Neural progenitor cell (in vitro differentiated cells): ENCODE data around the gene TECTA. TPM values are rescaled to one million over a fixed set of nuclear protein-coding genes. Genes with fewer than 3 reads are reported as not detected.

Source experiments
- DNase-seq: peaks from one replicate; pipeline ENCODE4 v3.0.0-alpha.2; 2016; ENCODE audit warnings: low spot score
- H2AFZ ChIP-seq: fragments of 200-600 bp; sonication (generic); replicated peaks from 2 replicates; pipeline ENCODE4 v1.6.1; 2016; ENCODE audit warnings: antibody characterized with exemption
- H3F3A ChIP-seq: fragments of 200-600 bp; sonication (generic); 2 replicates; pipeline ENCODE4 v1.6.1; 2016; ENCODE audit warnings: antibody characterized with exemption, low read depth
- H3K27ac ChIP-seq: fragments of 200-600 bp; sonication (generic); 2 replicates; pipeline ENCODE4 v1.5.1; 2016; ENCODE audit warnings: mild to moderate bottlenecking
- H3K27me3 ChIP-seq: fragments of 200-600 bp; sonication (generic); 2 replicates; pipeline ENCODE4 v1.6.1; 2016; ENCODE audit warnings: mild to moderate bottlenecking, moderate library complexity
- H3K36me3 ChIP-seq: fragments of 200-600 bp; sonication (generic); 2 replicates; pipeline ENCODE4 v1.5.1; 2016
- H3K4me1 ChIP-seq: fragments of 200-600 bp; sonication (generic); 2 replicates; pipeline ENCODE4 v1.6.1; 2016; ENCODE audit warnings: mixed run types
- H3K4me2 ChIP-seq: fragments of 200-600 bp; sonication (generic); 2 replicates; pipeline ENCODE4 v1.6.1; 2016
- H3K4me3 ChIP-seq: fragments of 200-600 bp; sonication (generic); 2 replicates; pipeline ENCODE4 v1.5.1; 2016
- H3K79me2 ChIP-seq: fragments of 200-600 bp; sonication (generic); 2 replicates; pipeline ENCODE4 v1.6.1; 2016; ENCODE audit warnings: low read depth
- H3K9ac ChIP-seq: fragments of 200-600 bp; sonication (generic); 2 replicates; pipeline ENCODE4 v1.6.1; 2016
- H3K9me3 ChIP-seq: fragments of 200-600 bp; sonication (generic); 2 replicates; pipeline ENCODE4 v1.5.1; 2016; ENCODE audit warnings: low read depth
- H4K20me1 ChIP-seq: fragments of 200-600 bp; sonication (generic); 2 replicates; pipeline ENCODE4 v1.6.1; 2016; ENCODE audit warnings: low read depth
- H3K27ac Mint-ChIP-seq: 3 replicates; pipeline ENCODE4 v1.8.0; 2021; ENCODE audit warnings: mixed read lengths
- H3K27me3 Mint-ChIP-seq: 2 replicates; pipeline ENCODE4 v1.8.0; 2022; ENCODE audit warnings: low read depth, mild to moderate bottlenecking, inconsistent platforms, moderate library complexity, mixed read lengths; ENCODE audit not compliant: insufficient read depth
- H3K36me3 Mint-ChIP-seq: 3 replicates; pipeline ENCODE4 v1.8.0; 2021; ENCODE audit warnings: mixed read lengths
- H3K4me1 Mint-ChIP-seq: 3 replicates; pipeline ENCODE4 v1.8.0; 2021; ENCODE audit warnings: mixed read lengths
- H3K4me3 Mint-ChIP-seq: 3 replicates; pipeline ENCODE4 v1.8.0; 2021; ENCODE audit warnings: mild to moderate bottlenecking, moderate library complexity, mixed read lengths
- H3K9me3 Mint-ChIP-seq: 3 replicates; pipeline ENCODE4 v1.8.0; 2020; ENCODE audit warnings: mixed read lengths
- EZH2 ChIP-seq: fragments of 200-600 bp; sonication (generic); IDR thresholded peaks from 2 replicates; pipeline ENCODE4 v1.6.1; 2017; ENCODE audit warnings: antibody characterized with exemption, mild to moderate bottlenecking, moderate library complexity
- EZH2phosphoT487 ChIP-seq: fragments of 200-600 bp; sonication (generic); IDR thresholded peaks from 2 replicates; pipeline ENCODE4 v1.6.1; 2017; ENCODE audit warnings: antibody characterized with exemption
- total RNA-seq: library from RNA; depleted of rRNA; stranded (reverse); fragments of >200 nt; gene quantifications from 2 replicates; pipeline ENCODE4 v1.2.3, GENCODE V29; 2015; ENCODE audit warnings: low replicate concordance
- TF ChIP-seq, protein P1 (sequence below): fragments of 200-600 bp; sonication (generic); IDR thresholded peaks from 2 replicates; pipeline ENCODE4 v1.5.1; 2017; ENCODE audit warnings: antibody characterized with exemption, mild to moderate bottlenecking

The TECTA gene
- total RNA-seq, 1 donor from 2014 or later = 0.84 TPM

DNA sequence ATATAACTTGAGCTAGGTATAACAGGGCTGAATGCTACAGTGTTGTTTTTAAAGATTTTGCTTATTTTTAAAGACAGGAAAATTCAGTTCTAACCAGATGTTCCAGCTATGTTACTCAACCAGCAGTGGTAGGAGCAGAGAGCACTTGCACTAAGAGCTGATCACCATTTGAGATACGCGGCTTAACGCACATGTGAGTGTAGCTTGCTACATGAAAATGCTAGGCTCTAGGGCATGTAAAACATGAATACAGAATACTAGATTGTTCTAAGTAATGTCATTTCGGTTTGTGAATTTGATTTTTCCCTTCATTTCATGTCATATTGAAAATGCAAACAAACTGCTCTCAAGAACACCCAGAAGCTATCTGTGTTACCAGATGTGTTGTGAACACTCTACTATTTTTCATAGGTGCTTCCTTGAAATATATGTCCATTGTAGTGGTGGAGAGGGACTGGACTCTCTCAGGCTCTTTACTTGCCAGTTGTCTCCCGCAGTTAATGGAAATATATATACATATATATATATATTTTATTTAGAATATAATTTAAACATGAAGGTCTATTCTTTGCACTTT is 10.8 kb upstream of the TECTA start:
- Mint-ChIP-seq H3K4me3 (no peak overlapping the region), H3K4me1 (no peaks in the 10 kb centered on the region), H3K9me3 (no peaks in the 10 kb centered on the region), H3K27ac (no peak overlapping the region), H3K27me3 (no peaks in the 10 kb centered on the region), H3K36me3 (peaks cover 12% of the 10 kb centered on the region)
- TF ChIP-seq EZH2 (no peak), EZH2phosphoT487 (no peak)
- TF ChIP-seq, protein P1, sequence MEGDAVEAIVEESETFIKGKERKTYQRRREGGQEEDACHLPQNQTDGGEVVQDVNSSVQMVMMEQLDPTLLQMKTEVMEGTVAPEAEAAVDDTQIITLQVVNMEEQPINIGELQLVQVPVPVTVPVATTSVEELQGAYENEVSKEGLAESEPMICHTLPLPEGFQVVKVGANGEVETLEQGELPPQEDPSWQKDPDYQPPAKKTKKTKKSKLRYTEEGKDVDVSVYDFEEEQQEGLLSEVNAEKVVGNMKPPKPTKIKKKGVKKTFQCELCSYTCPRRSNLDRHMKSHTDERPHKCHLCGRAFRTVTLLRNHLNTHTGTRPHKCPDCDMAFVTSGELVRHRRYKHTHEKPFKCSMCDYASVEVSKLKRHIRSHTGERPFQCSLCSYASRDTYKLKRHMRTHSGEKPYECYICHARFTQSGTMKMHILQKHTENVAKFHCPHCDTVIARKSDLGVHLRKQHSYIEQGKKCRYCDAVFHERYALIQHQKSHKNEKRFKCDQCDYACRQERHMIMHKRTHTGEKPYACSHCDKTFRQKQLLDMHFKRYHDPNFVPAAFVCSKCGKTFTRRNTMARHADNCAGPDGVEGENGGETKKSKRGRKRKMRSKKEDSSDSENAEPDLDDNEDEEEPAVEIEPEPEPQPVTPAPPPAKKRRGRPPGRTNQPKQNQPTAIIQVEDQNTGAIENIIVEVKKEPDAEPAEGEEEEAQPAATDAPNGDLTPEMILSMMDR = no peak
- H2AFZ ChIP-seq = no peak overlapping the region
- H3K9ac ChIP-seq = no peak overlapping the region
- H3K4me2 ChIP-seq = no peak overlapping the region
- H3K79me2 ChIP-seq = no peaks in the 10 kb centered on the region
- no peak for DNase-seq
- H3K4me3 ChIP-seq = no peak overlapping the region
- H3F3A ChIP-seq = no peaks in the 10 kb centered on the region
- H3K36me3 ChIP-seq = no peaks in the 10 kb centered on the region
- H3K27me3 ChIP-seq = no peaks in the 10 kb centered on the region
- H3K4me1 ChIP-seq = no peaks in the 10 kb centered on the region
- peaks cover 5% of the 10 kb centered on the region for H4K20me1 ChIP-seq
- H3K9me3 ChIP-seq = no peaks in the 10 kb centered on the region
- H3K27ac ChIP-seq = no peak overlapping the region

DNA sequence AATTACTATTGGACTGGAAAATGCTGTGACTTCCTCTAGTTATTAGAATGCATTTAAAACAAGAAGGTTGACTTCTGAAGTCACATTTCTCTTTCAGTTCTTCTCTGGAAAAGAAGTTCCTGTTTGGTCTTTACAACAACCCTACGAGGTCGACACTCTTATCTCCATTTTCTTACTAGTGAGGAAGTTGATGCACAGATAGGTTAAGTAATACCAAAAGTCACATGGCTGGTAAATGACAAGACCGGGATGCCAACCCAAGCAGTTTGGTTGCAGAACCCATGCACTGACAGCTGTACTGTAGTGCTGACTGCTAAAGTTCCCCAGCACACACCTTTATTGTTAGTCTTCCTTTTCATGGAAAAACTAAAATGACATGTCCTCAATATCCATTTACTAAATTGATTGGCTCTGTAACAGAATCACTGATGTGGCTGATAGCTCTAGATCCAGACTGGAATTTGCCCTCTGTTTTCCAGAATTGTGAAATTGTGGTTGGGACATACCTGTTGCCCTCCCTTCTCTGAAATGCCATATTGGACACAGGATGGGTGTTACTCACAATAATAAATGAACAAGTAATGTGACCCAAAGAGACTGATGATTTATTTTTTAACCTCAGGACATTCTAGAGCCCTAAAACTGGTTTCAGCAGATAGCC is 9.4 kb upstream of the TECTA start:
- no peak overlapping the region for H3K9ac ChIP-seq
- TF ChIP-seq, protein P1 = no peak
- no peak for TF ChIP-seq EZH2phosphoT487
- no peak for TF ChIP-seq EZH2
- H2AFZ ChIP-seq = no peak overlapping the region
- Mint-ChIP-seq H3K27ac (no peak overlapping the region), H3K27me3 (no peaks in the 10 kb centered on the region), H3K4me1 (no peaks in the 10 kb centered on the region), H3K9me3 (no peaks in the 10 kb centered on the region), H3K4me3 (no peak overlapping the region), H3K36me3 (peaks cover 8% of the 10 kb centered on the region)
- H3K4me2 ChIP-seq = no peak overlapping the region
- H3K36me3 ChIP-seq = no peaks in the 10 kb centered on the region
- no peak overlapping the region for H3K4me3 ChIP-seq
- H3K79me2 ChIP-seq = no peaks in the 10 kb centered on the region
- H3K27ac ChIP-seq = no peak overlapping the region
- H3F3A ChIP-seq = no peaks in the 10 kb centered on the region
- no peaks in the 10 kb centered on the region for H3K27me3 ChIP-seq
- DNase-seq = no peak
- no peaks in the 10 kb centered on the region for H3K9me3 ChIP-seq
- no peaks in the 10 kb centered on the region for H3K4me1 ChIP-seq
- no peaks in the 10 kb centered on the region for H4K20me1 ChIP-seq

DNA sequence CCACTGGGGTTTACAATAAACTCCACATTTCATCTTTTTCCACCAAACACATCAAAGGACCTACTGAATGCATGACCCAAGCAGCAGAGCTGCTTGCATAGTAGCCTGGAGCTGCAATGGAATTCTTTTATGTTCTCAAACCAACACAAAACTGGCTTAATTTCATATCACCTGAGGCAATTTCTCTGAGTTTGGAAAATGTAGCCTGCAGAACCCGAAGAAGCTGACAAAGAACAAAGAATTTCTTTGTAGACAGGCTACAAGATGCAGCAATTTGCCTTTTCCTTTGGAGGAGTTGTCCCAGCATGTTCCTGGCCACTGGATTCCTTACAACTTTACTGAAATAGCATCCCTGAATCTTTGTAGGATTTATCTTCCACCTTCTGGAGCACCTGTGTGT is 5.5 kb upstream of the TECTA start:
- no peaks in the 10 kb centered on the region for H3K79me2 ChIP-seq
- no peak overlapping the region for H3K27ac ChIP-seq
- TF ChIP-seq, protein P1 = no peak
- TF ChIP-seq EZH2 = no peak
- no peak for TF ChIP-seq EZH2phosphoT487
- H4K20me1 ChIP-seq = no peaks in the 10 kb centered on the region
- H3K36me3 ChIP-seq = no peaks in the 10 kb centered on the region
- H3K4me3 ChIP-seq = no peak overlapping the region
- no peak overlapping the region for H3K4me2 ChIP-seq
- no peaks in the 10 kb centered on the region for H3K36me3 Mint-ChIP-seq
- H3K27ac Mint-ChIP-seq = no peak overlapping the region
- H3K27me3 Mint-ChIP-seq = no peaks in the 10 kb centered on the region
- no peaks in the 10 kb centered on the region for H3K9me3 ChIP-seq
- no peak overlapping the region for H3K9ac ChIP-seq
- no peak for DNase-seq
- peaks cover 3% of the 10 kb centered on the region for H3F3A ChIP-seq
- H3K4me3 Mint-ChIP-seq = no peak overlapping the region
- H3K4me1 ChIP-seq = peaks cover 5% of the 10 kb centered on the region
- H2AFZ ChIP-seq = no peak overlapping the region
- H3K4me1 Mint-ChIP-seq = peaks cover 3% of the 10 kb centered on the region
- H3K9me3 Mint-ChIP-seq = no peaks in the 10 kb centered on the region
- H3K27me3 ChIP-seq = no peaks in the 10 kb centered on the region
